ENCODE data around the gene STK39.

GRCh38 chr2:167908786-167909185 lies 338.6 kb downstream of the STK39 start:
- TF ChIP-seq CTCF (IDR thresholded peaks at IDR 0.05; ENCODE audit: low read depth, low read length, poor library complexity, severe bottlenecking) (no peak), EZH2phosphoT487 (IDR thresholded peaks at IDR 0.05; ENCODE audit: borderline replicate concordance, low read length) (no peak)
